Measurements from ENCODE around the gene EIF3I.
A peak's percentile ranks its signal among the peaks of the same experiment; 100 is the strongest.

EIF3I gene

GRCh38 chr1:32192220-32192948, 29.8 kb upstream of the EIF3I start:
- H3K27ac Mint-ChIP-seq, result no peak overlapping the region

GRCh38 chr1:32194984-32195383, 27.2 kb upstream of the EIF3I start:
- Mint-ChIP-seq H3K9me3 (no peaks in the 10 kb centered on the region), H3K27me3 (no peaks in the 10 kb centered on the region), H3K4me3 (no peak overlapping the region), H3K27ac (no peak overlapping the region), H3K4me1 (peaks cover 83% of the 10 kb centered on the region)
- DNase-seq (no peak), ATAC-seq (no peak)

More at GRCh38 chr1:32192220-32192948, 29.8 kb upstream of the EIF3I start:
- DNase-seq (no peak), ATAC-seq (no peak)
- no peaks in the 10 kb centered on the region for H3K9me3 Mint-ChIP-seq
- no peak overlapping the region for H3K4me3 Mint-ChIP-seq
- no peaks in the 10 kb centered on the region for H3K27me3 Mint-ChIP-seq
- peaks cover 67% of the 10 kb centered on the region for H3K4me1 Mint-ChIP-seq

DNA sequence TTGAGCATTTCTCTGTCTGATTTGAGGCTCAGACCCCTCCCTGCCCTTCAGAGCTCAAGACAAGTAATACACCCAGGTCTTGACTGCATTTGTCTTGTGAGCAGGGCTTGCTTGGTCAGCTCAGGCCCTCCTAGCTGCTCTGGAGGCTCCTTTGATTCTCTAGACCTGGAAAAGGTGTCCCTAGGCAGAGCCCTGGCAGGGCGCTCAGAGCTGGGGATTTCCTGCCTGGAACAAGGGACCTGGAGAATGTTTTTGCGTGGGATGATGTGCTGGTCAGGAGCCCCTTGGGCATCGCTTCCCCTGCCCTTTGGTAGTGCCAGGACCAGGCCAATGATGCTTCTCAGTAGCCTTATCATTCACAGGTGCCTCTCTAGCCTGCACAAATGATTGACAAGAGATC, 26.7 kb upstream of the EIF3I start:
- no peak overlapping the region for H3K27ac Mint-ChIP-seq
- no peaks in the 10 kb centered on the region for H3K27me3 Mint-ChIP-seq
- ATAC-seq (no peak), DNase-seq (no peak)
- no peaks in the 10 kb centered on the region for H3K9me3 Mint-ChIP-seq
- H3K4me3 Mint-ChIP-seq, result no peak overlapping the region
- peaks cover 89% of the 10 kb centered on the region for H3K4me1 Mint-ChIP-seq

DNA sequence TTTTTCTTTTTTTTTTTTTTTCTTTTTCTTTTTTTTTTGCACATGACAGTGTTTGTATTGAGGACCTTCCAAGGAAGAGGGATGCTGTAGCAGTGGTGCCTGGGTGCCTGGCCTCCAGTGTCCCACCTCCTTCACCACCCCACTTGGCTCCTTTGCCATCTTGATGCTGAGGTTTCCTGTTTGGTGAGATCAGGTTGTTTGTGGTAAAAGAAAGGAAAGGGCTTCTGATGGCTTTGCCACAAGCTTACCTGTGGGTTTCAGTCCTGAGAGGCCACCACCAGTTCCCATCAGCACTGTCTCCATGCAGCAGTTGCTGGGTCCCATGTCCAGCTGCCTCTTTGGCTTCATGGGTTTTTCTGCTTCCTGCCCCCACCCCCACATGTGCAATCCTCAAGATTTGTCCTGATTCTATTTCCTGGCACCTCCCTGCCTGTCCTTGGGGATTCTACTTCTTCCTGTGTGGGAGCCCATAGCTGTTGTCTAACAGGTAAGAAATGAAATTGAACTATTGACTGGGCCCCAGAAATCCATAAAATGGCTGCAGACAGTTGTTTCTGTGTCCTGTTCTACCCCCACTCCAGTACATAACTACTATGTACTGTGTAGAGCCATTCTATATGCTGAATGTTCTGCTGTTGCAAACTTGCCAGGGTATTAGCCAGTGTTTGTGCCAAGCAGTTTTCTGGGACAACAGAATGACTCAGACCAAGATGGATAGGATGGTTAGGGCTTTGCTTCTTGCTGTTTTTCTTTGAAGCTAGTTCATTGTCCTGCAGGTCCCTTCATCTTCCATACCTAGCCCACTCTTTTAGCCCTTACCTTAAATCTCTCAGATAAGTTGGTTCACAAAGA, 26.0 kb upstream of the EIF3I start:
- no peaks in the 10 kb centered on the region for H3K9me3 Mint-ChIP-seq
- peak overlapping the region in 1 of 2 donors; percentile 70 for H3K27ac Mint-ChIP-seq
- DNase-seq, result peak in 1 of 2 donors; percentile 33
- no peaks in the 10 kb centered on the region for H3K27me3 Mint-ChIP-seq
- peak; percentile 35 for ATAC-seq
- H3K4me3 Mint-ChIP-seq, result peak overlapping the region in 1 of 2 donors; percentile 46
- peaks cover 93% of the 10 kb centered on the region for H3K4me1 Mint-ChIP-seq

- Mint-ChIP-seq H3K4me1 (peaks cover 93% of the 10 kb centered on the region), H3K9me3 (no peaks in the 10 kb centered on the region), H3K4me3 (no peak overlapping the region), H3K27me3 (no peaks in the 10 kb centered on the region), H3K27ac (no peak overlapping the region)
- no peak for DNase-seq
- no peak for ATAC-seq
Measured at GRCh38 chr1:32197074-32197473, 25.1 kb upstream of the EIF3I start.

DNA sequence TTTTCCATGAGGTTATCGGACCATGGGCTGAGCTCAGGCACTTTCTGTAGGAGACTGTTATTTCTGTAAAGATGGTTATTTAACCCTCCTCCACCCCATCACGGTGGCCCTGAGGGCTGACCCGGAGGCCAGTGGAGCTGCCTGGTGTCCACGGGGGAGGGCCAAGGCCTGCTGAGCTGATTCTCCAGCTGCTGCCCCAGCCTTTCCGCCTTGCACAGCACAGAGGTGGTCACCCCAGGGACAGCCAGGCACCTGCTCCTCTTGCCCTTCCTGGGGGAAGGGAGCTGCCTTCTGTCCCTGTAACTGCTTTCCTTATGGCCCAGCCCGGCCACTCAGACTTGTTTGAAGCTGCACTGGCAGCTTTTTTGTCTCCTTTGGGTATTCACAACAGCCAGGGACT, 24.4 kb upstream of the EIF3I start:
- no peak overlapping the region for H3K4me3 Mint-ChIP-seq
- DNase-seq (no peak), ATAC-seq (no peak)
- no peaks in the 10 kb centered on the region for H3K9me3 Mint-ChIP-seq
- H3K27me3 Mint-ChIP-seq, result no peaks in the 10 kb centered on the region
- peaks cover 93% of the 10 kb centered on the region for H3K4me1 Mint-ChIP-seq
- H3K27ac Mint-ChIP-seq, result no peak overlapping the region

DNA sequence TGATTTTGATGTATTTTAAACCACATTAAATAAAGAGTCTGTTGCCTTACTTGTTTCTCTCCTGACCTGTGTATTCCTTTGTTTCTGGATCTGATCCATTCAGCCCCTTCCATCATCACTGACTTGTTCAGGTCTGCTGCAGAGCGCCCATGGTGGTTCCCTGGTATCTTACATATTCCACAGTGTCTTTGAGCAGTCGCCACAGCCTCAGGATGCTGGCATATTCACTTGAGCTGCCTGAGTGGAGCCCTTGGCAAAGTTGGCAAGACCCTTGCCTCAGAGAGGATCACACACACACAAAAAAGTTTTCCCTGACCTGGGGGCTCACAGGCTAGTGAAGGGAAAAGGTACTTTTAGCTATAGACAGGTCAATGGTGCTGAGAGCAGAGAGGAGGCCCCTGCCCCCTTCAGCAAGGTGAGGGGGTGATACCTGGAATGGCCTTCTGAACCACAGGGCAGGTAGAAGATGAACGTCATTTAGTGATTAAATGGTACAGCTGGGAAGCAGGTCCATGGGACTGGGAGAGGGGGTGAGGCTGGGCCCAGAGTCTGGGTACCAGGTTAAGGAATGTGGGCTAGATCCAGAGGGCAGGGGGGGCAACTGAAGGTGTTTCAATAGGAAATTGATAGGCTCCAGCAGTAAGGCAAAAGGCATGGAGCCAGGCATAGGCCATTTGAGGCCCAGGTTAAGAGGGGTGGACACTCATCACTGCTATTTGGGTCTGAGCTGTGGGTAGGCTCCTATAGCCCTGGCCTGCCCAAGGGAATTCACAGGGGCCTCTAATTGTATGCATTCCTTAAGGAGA, 23.8 kb upstream of the EIF3I start:
- Mint-ChIP-seq H3K4me3 (peak overlapping the region; percentile 22 to 77), H3K27ac (no peak overlapping the region), H3K27me3 (no peaks in the 10 kb centered on the region), H3K4me1 (peaks cover 93% of the 10 kb centered on the region), H3K9me3 (no peaks in the 10 kb centered on the region)
- ATAC-seq (no peak), DNase-seq (no peak)

DNA sequence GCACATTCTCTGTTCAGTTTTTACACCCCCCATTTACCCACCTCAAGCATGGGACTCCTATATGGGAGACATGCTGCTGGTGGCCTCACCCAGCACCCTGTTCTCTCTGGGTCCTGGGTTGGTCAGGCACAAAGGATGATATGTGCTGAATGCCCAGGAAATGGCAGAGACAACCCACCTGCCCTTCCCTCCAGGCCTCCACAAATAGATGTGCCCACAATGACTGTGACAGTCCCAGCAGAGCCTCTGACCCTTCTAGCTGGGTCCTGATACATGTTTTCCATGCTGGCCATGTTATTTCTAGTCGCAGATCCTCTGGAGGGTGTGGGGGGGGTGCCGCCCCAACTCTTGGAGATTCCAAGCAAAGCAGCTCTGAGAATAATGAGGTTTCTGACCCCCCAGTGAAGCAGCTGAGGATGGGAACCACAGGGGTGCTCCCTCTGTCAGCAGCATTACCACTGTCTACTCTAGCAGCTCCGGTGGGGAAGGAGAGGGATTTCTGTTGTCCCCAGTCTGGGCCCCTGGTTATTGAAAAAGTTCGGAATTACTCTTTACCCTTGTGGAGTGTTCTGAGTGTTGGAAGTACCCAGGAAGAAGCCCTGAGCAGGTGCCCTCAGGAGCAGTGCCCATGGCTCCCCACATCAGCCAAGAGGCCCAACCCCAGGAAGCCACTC, 23.0 kb upstream of the EIF3I start:
- no peaks in the 10 kb centered on the region for H3K9me3 Mint-ChIP-seq
- no peak for DNase-seq
- H3K4me3 Mint-ChIP-seq, result peak overlapping the region; percentile 77 to 92
- peaks cover 93% of the 10 kb centered on the region for H3K4me1 Mint-ChIP-seq
- no peaks in the 10 kb centered on the region for H3K27me3 Mint-ChIP-seq
- H3K27ac Mint-ChIP-seq, result peak overlapping the region; percentile 6 to 16
- ATAC-seq, result no peak

DNA sequence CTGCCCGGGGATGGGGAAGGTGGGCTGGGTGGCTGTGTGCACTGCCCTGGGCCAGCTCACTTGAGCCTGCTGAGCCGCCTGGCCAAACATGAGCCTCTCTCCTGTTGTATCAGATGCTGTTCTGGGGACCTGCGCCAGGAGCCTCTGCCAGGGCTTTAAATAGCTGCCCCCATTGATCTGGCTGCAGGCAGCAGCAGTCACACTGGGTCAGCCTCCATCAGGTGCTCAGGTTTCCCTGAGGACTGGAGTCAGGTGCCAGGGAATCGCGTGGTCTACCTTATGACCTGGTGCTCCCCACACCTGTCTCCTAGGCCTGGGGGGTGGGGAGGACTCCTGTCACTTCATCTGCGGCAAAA, 22.5 kb upstream of the EIF3I start:
- Mint-ChIP-seq H3K4me3 (peak overlapping the region; percentile 77 to 92), H3K9me3 (no peaks in the 10 kb centered on the region), H3K4me1 (peaks cover 93% of the 10 kb centered on the region), H3K27ac (no peak overlapping the region), H3K27me3 (no peaks in the 10 kb centered on the region)
- ATAC-seq (no peak), DNase-seq (no peak)

GRCh38 chr1:32200226-32201010, 21.8 kb upstream of the EIF3I start, which contains the start of gene CCDC28B:
Gene CCDC28B, plus strand, starts transcription at chr1:32200595. Its CDS starts 1,341 bp downstream, at chr1:32201936.
- peak; percentile 56 to 58 for DNase-seq
- Mint-ChIP-seq H3K4me3 (peak within 1 kb of the TSS; percentile 77 to 92), H3K4me1 (peaks cover 93% of the 10 kb centered on the region), H3K27me3 (no peaks in the 10 kb centered on the region), H3K9me3 (no peaks in the 10 kb centered on the region), H3K27ac (peak within 1 kb of the TSS; percentile 90 to 93)
- ATAC-seq, result peak; percentile 55

GRCh38 chr1:32201011-32201855, 21.0 kb upstream of the EIF3I start:
- DNase-seq, result peak; percentile 67 to 83
- ATAC-seq, result peak; percentile 68
- H3K4me3 Mint-ChIP-seq, result peak overlapping the region; percentile 77 to 92
- H3K4me1 Mint-ChIP-seq, result peaks cover 91% of the 10 kb centered on the region
- peak overlapping the region; percentile 77 to 90 for H3K27ac Mint-ChIP-seq
- H3K9me3 Mint-ChIP-seq, result no peaks in the 10 kb centered on the region
- no peaks in the 10 kb centered on the region for H3K27me3 Mint-ChIP-seq

DNA sequence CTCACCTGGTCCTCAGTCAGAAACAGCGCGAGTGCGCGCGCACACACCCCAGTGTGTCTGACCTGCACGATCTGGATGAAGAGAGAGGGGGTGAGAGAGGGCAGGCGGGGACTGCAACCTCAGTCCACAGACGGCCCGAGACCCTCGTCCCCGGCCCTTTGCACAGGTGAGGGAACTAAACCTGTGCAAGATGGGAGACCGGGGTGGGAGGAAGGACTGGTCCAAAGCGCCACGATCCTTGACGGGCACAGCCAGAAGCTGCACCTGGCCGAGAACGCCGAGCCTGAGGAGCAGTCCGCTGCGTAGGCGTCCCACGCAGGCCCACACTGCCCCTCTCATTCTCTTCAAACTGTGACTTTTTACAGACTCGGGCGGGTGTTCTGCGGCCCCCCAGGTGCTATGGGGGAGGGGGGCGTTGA, 17.3 kb upstream of the EIF3I start:
- Mint-ChIP-seq H3K4me1 (peaks cover 84% of the 10 kb centered on the region), H3K27ac (peak overlapping the region in 1 of 2 donors; percentile 49), H3K9me3 (no peaks in the 10 kb centered on the region)

GRCh38 chr1:32205401-32206370, 16.5 kb upstream of the EIF3I start, which contains the start of gene IQCC:
Gene IQCC, plus strand, starts transcription at chr1:32205671. Its CDS starts 11 bp downstream, at chr1:32205682.
- peak; percentile 76 for ATAC-seq
- peaks cover 77% of the 10 kb centered on the region for H3K4me1 Mint-ChIP-seq

More for the DNA sequence above, 17.3 kb upstream of the EIF3I start:
- ATAC-seq, result no peak
- Mint-ChIP-seq H3K27me3 (no peaks in the 10 kb centered on the region), H3K4me3 (peak overlapping the region; percentile 95 to 98)
- DNase-seq, result no peak

More at GRCh38 chr1:32205401-32206370, 16.5 kb upstream of the EIF3I start, which contains the start of gene IQCC:
- Mint-ChIP-seq H3K9me3 (no peaks in the 10 kb centered on the region), H3K27ac (peak within 1 kb of the TSS; percentile 91 to 95), H3K4me3 (peak within 1 kb of the TSS; percentile 95 to 98), H3K27me3 (no peaks in the 10 kb centered on the region)
- DNase-seq, result peak; percentile 80 to 85
